Measurements from ENCODE around the gene TMCO6.
"Not testable (repeated sequence)": the region's sequence is repeated elsewhere in the genome, so short reads cannot be mapped to it uniquely, and the experiment has no call there.

TMCO6 gene

GRCh38 chr5:140639148-140639981 is at the start of gene TMCO6:
TSS of gene TMCO6 (plus strand) at chr5:140639451. CDS start at chr5:140639528, 77 bp downstream.
- DNase-seq = peak; percentile 98

DNA sequence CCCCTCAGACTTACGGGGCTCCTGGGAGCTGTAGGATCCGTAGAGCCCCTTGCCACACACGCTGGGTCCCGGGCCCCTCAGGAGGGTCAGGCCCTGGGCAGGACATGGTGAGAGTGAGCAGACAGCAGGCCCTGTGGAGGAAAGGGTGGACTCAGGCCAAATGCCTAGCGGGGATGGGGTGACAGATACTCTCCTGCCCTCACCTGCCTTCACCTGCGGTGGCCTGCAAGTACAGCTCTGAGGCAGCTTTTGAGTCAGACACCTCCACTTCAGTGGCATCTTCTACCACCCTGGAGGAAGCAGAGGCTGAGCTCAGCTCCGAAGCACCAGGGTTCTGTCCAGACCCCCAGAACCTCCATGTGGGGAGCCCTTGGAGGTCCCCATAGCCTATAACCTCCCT is 48.4 kb upstream of the TMCO6 start:
- no peak for DNase-seq

DNA sequence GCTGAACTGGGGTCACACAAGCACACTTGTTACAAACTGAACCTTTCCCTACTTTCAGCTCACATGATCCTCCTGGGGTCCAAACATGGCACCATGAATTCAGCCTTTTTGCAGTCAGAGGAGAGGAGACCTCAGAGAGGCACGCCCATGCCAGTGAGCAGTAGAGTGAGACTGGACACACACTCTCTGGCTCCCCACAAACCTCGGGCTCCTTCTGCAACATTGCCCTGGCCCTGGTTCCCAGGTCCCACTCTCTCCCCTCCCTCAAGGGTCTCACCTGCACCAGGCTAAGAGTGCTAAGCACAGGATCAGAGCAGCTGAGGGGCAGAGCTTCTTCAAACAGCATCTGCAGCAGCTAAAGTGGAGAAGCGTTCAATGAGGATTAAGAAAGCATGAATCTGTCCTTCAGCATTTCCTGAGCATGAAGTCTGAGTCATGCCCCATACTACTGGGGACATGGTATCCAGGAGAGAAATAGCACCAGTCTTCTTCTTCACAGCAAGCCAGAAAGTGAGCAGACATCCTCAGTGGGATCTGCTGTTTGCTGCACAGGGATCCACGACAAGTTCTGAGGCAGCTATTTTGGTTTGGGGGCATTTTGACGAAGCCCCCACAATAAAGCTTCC is 47.4 kb upstream of the TMCO6 start:
- no peak for DNase-seq

GRCh38 chr5:140593070-140593469 is 46.2 kb upstream of the TMCO6 start:
- not testable (repeated sequence) for DNase-seq

DNA sequence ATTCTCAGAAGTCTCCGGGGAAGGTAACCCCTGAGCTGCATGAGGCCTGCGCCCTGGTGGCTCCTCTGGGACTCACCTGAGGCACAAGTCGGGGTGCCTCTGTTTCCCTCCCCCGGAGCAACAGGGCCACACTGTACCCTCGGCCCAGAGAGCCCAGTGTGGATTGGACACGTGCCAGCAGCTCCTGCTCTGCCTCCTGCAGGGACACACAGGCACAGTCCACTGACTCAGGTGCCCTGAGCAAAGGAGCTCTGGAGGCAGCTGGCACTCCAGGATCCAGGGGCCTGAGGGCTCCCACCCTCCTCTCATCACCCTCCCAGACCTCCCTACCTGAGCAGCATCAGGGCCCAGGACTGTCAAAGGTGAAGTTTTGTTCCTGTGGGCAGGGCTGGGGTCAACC is 45.1 kb upstream of the TMCO6 start:
- no peak for DNase-seq

DNA sequence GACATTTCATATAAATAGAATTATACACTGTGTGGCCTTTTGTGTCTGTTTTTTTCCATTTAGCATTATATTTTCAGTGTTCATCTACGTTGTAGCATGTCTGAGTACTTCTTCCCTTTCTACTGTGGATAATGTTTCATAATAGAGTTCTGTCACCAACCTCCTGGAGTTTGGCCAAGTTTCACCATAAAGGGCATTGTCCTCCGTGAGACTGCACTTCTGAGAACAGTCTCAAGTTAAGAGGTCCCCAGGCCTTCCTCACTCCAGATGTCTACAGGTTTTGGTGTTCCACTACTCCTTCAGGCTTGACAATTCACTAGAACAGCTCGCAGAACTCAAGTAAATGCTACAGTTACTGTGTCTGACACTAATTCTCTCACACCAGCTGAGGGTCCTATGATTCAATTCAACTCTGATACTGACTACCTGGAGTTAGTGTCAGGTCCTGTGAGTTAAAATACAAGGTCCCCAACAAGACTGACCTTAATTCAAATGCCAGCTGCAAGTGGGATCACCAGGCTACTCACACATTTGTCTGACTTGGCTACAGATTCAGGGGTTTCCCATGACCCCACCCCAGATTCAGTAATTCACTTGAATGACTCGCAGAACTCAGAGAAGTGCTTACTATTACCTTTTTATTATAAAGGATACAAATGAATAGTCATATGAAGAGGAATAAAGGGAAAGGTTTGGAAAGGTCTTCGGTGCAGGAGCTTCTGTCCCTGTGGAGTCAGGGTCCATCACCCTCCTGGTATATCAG is 43.5 kb upstream of the TMCO6 start:
- DNase-seq = no peak

DNA sequence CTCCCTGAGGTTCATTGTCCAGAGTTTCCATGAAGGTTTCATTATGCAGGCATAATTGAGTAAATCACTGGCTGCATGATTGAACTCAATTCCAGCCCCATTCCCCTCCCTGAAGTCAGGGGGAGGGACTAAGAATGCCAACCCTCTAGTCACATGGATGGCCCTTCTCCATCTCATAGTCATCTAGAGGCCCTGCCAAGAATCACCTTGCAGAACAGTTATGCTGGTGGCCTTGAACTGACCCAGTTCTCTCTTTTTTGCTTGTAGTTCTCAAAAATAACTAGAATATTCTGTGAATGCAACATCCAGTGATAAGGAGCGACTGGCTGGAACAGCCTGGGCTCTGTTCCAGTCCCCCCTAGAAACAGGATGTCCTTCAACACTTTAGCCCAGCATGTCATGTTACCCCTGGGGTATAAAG is 42.9 kb upstream of the TMCO6 start:
- DNase-seq = no peak

DNA sequence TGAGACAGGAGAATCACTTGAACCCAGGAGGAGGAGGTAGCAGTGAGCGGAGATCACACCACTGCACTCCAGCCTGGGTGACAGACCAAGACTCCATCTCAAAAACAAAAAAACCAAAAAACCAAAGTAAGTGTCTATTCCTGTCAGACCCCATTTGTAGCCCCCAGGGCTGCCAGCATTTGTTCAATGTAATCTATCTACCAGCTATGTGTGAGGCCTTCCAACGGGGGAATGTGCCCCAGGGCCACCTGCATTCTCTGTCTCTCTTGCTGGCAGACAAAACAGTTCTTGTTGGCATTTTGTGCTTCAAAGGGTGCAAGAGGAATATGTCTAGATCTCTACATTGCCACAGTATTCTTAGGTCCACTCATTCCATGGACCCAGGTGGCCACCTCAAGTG is 40.4 kb upstream of the TMCO6 start:
- no peak for DNase-seq

DNA sequence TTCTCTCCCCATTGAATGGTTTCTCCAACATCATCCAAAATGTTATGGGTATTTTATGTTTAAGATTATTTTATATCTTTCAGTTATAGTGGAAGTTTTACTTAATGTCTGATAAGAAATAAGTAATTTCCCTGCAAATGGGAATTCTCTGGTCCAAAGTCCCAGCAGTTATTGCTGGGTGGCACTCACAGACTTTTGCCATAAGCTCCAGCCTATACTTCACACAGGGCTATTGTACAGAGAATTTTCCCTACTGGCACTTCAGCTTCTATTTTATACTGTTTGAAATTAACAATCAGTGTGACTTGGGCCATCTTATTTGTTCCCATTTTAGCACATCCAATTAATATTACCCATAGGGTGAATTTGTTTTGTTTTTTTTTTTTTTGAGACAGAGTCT is 39.2 kb upstream of the TMCO6 start:
- no peak for DNase-seq

DNA sequence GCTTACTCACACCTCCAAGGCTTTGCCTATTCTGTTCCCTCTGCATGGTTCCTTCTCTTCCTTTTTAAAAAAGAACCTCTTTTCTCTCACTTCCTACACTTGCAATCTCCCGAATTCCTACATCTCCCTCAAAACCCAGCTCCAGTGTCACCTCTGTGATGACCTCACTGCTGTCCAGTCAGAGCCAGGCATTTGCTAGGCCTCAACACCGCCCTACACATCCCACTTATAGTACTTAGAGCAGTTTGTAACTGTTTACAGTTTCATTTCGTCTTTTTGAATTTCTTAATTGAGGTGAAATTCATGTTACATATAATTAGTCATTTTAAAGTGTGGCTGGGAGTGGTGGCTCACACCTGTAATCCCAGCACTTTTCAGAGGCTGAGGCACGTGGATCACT is 37.1 kb upstream of the TMCO6 start:
- no peak for DNase-seq

DNA sequence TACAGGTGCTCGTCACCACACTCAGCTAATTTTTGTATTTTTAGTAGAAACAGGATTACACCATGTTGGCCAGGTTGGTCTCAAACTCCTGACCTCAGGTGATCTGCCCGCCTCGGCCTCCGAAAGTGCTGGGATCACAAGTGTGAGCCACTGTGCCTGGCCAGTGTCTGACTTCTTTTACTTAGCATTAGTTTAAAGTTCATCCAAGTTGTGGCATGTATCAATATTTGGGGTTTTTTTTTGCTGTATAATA is 35.9 kb upstream of the TMCO6 start:
- not testable (repeated sequence) for DNase-seq

- DNase-seq = no peak
Measured at GRCh38 chr5:140603734-140604133, 35.5 kb upstream of the TMCO6 start.

- no peak for DNase-seq
Measured at GRCh38 chr5:140605879-140606278, 33.4 kb upstream of the TMCO6 start.

DNA sequence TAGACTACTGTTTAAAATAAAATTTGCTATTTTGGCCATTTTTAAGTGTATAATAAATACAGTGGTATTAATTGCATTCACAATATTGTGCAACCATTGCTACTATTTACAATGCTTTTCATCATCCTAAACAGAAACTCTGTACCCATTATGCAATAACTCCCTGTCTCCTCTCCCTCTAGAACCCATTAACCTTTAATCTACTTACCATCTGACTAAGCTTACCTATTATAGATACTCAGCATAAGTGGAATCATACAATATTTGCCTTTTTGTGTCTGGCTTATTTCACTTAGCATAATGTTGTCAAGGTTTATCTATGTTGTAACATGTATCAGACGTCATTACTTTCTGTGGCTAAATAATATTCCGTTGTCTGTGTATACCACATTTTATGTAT is 32.2 kb upstream of the TMCO6 start:
- no peak for DNase-seq

DNA sequence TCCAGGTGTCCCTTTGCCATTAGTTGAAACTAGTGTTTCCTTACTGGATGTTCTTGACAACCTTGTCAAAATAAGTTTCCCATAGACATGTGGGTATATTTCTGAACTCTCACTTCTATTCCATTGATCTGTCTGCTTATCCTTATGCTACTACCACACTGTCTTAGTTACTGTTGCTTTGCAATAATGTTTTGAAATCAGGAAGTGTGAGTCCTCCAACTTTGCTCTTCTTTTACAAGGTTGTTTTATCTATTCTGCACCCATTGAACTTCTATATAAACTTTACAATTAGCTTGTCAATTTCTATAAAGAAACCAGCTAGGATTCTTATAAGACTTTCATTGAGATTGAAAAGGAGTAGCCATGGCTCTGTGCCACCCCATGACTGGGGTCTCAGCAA is 30.5 kb upstream of the TMCO6 start:
- no peak for DNase-seq

- DNase-seq = no peak
Measured at GRCh38 chr5:140609126-140609525, 30.1 kb upstream of the TMCO6 start.

DNA sequence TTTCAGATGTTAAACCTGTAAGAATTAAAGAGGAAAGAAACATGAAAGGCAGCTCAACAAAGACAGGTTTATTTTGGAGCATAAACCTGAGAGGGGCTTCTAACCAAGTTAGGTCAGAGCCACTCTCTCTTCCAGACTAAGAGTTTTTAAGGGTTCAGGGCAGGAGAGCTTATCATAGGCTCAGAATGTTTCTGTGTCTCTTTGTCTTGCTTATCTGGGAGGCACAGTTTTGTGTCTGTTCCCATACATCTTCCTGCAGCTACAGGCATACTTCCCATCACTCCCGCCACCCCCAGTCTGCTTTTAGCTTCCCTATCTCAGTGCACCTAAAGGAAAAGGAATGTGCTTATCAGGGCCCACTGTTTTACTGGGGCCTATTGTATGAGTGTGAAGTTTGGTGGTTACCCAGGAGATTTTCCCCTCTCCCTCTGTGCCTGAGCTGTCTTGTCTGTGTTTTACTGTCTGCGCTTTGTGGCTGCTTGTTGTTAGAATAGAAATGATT is 28.2 kb upstream of the TMCO6 start:
- no peak for DNase-seq

GRCh38 chr5:140622301-140622700 is 16.9 kb upstream of the TMCO6 start:
- DNase-seq = no peak

DNA sequence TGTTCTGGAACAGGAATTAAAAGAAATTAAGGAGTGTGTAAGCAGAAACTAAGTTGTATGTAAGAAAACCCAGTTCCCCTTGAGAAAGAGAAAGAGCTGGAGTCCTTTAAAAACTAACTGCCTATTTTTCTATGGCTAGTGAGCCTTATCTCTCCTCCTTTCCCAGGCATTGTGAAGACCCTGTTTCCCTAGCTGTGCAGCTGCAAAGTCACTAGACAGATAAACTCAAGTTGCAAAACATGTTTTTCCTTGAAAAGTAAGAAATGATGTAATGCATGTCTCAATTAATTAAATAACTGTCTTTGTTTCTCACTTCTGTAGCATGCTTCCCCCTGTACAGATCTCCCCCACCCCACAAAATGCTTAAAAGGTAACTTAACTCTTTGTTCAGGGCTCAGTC is 16.2 kb upstream of the TMCO6 start:
- not testable (repeated sequence) for DNase-seq

DNA sequence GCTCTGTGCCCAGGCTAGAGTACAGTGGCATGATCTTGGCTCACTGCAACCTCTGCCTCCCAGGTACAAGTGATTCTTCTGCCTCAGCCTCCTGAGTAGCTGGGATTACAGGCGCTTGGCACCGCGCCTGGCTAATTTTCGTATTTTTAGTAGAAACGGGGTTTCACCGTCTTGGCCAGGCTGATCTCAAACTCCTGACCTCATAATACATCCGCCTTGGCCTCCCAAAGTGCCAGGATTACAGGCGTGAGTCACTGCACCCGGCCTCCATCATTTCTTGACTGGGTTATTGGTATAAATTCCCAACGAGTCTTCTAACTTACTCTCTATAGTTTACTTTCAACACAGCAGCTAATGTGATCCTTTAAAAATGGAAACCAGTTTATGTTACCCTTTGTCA is 14.4 kb upstream of the TMCO6 start:
- not testable (repeated sequence) for DNase-seq

DNA sequence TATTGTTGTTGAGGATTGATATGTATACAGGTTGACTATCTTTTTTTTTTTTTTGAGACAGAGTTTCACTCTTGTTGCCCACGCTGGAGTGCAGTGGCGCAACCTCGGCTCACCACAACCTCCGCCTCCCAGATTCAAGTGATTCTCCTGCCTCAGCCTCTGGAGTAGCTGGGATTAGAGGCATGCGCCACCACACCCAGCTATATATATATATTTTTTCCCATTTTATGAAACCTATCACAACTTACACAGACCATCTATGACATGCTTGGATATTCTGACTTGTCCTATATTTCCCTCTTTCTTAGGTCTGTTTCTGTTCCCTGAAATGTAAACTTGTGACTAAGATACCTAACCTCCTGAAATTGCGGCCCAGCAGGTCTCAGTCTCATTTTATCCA is 11.3 kb upstream of the TMCO6 start:
- no peak for DNase-seq

GRCh38 chr5:140628711-140629110 is 10.5 kb upstream of the TMCO6 start:
- DNase-seq = no peak

- DNase-seq = no peak
Measured at GRCh38 chr5:140630292-140631035, 8.8 kb upstream of the TMCO6 start.
